GM19324 (cell line): ENCODE results near the gene SRSF11.

Source experiments
- ATAC-seq: cut with Tn5 transposase; IDR thresholded peaks from one replicate; pipeline ENCODE4 v1.9.1; 2021; ENCODE audit warnings: mild to moderate bottlenecking, moderate library complexity; ENCODE audit not compliant: unreplicated experiment, low FRiP score

Gene SRSF11

DNA sequence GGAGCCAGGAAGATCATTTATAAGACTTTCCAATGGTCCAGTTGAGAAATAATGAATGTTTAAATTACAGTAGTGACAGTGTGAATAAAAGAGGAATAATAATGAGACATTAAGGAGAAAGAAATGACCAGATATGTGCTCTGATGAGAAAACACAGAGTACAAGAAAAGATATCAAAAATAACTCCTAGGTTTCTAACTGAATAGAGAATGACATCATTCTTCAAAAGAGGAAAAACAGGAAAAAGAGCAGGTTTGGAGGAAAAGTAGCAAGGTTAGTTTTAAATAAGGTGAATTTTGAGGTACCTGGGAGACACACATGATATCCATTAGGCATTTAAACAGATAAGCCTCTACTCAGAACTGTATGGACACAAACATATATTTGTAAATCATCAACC lies 78.3 kb downstream of the SRSF11 start:
- ATAC-seq: no peak
